A673 (cell line): ENCODE measurements around the gene MAOA. TPM values are rescaled to one million over a fixed set of nuclear protein-coding genes. Genes with fewer than 3 reads are reported as not detected.

ENCODE experiments used
- BruUV-seq: library from RNA; stranded (reverse); fragments of 400-500 nt; replicated peaks from 2 replicates; lab custom pipeline; 2021; lab: Mats Ljungman, UMichigan
- CTCF ChIA-PET: fragments of 300-600 bp; sonication (Branson Sonifier 250); formaldehyde crosslinking; loops from one replicate; lab custom pipeline; 2022; ENCODE audit warnings: antibody characterized with exemption; lab: Charles Lee
- POLR2A ChIA-PET: fragments of 300-600 bp; sonication (Branson Sonifier 250); formaldehyde crosslinking; loops from one replicate; lab custom pipeline; 2022; ENCODE audit warnings: antibody characterized with exemption; ENCODE audit not compliant: low non-redundant PET; lab: Charles Lee
- DNase-seq: peaks from one replicate; pipeline ENCODE4 v3.0.0-alpha.2; 2015; ENCODE audit warnings: low spot score
- H3K27ac ChIP-seq: fragments of 200-600 bp; sonication (generic); 2 replicates; pipeline ENCODE4 v1.5.1; 2016; ENCODE audit warnings: mixed run types, low read depth, mild to moderate bottlenecking, mixed read lengths, antibody characterized with exemption, low read length; ENCODE audit not compliant: poor library complexity, severe bottlenecking
- H3K27me3 ChIP-seq: fragments of 200-600 bp; sonication (generic); replicated peaks from 2 replicates; pipeline ENCODE4 v1.6.1; 2017; ENCODE audit warnings: mixed run types, low read depth, mild to moderate bottlenecking, mixed read lengths, antibody characterized with exemption, low read length; ENCODE audit not compliant: insufficient read depth, poor library complexity
- H3K36me3 ChIP-seq: fragments of 200-600 bp; sonication (generic); 2 replicates; pipeline ENCODE4 v1.6.1; 2016; ENCODE audit warnings: mixed run types, mild to moderate bottlenecking, mixed read lengths, antibody characterized with exemption, low read length; ENCODE audit not compliant: insufficient read depth, poor library complexity, severe bottlenecking
- H3K4me1 ChIP-seq: fragments of 200-600 bp; sonication (generic); 2 replicates; pipeline ENCODE4 v1.6.1; 2017; ENCODE audit warnings: mixed run types, mild to moderate bottlenecking, mixed read lengths, antibody characterized with exemption, low read length; ENCODE audit not compliant: insufficient read depth, poor library complexity, severe bottlenecking
- H3K4me3 ChIP-seq: fragments of 200-600 bp; sonication (generic); 2 replicates; pipeline ENCODE4 v1.5.1; 2016; ENCODE audit warnings: low read depth, mixed run types, mild to moderate bottlenecking, mixed read lengths, low read length; ENCODE audit not compliant: poor library complexity, severe bottlenecking
- H3K9me3 ChIP-seq: fragments of 200-600 bp; sonication (generic); 2 replicates; pipeline ENCODE4 v1.6.1; 2016; ENCODE audit warnings: mixed run types, low read depth, mild to moderate bottlenecking, mixed read lengths, antibody characterized with exemption, low read length; ENCODE audit not compliant: poor library complexity, severe bottlenecking
- CTCF ChIP-seq: fragments of 300-800, 200-600 bp; sonication (generic); conservative IDR thresholded peaks from 2 replicates; pipeline ENCODE4 v1.5.1; 2017; ENCODE audit warnings: low read depth, mild to moderate bottlenecking, antibody characterized with exemption, low read length, moderate library complexity, mixed read lengths
- EZH2 ChIP-seq: fragments of 200-600 bp; sonication (generic); IDR thresholded peaks from 2 replicates; pipeline ENCODE4 v1.6.1; 2017; ENCODE audit warnings: borderline replicate concordance, low read depth, mild to moderate bottlenecking, mixed read lengths, antibody characterized with exemption, low read length; ENCODE audit not compliant: poor library complexity, severe bottlenecking
- intact Hi-C: fragments of 100-400 bp; cut with micrococcal nuclease; formaldehyde crosslinking; loops from one replicate; pipeline ENCODE4 v1.10.0; 2022; ENCODE audit not compliant: unreplicated experiment
- total RNA-seq: library from RNA; stranded (reverse); gene quantifications from 2 replicates; pipeline ENCODE4 v1.2.3, GENCODE V29; 2021

MAOA gene
- total RNA-seq, 1 experiment from 2014 or later, result 6.1 TPM

GRCh38 chrX:43745938-43746721, 90.0 kb downstream of the MAOA start:
- intact Hi-C loops, result loop anchor here (10.0 kb wide), 1 partner anchor 1961 kb away; no protein-coding TSS in a partner anchor
- no peaks in the 10 kb centered on the region for H3K9me3 ChIP-seq
- no peaks in the 10 kb centered on the region for H3K27me3 ChIP-seq
- TF ChIP-seq CTCF (no peak), EZH2 (no peak)
- no TSS peak for BruUV-seq
- H3K36me3 ChIP-seq, result no peaks in the 10 kb centered on the region
- no peak overlapping the region for H3K27ac ChIP-seq
- H3K4me1 ChIP-seq, result no peaks in the 10 kb centered on the region
- ChIA-PET POLR2A (no interaction called here), CTCF (no interaction called here)
- no peak overlapping the region for H3K4me3 ChIP-seq
- DNase-seq, result no peak

GRCh38 chrX:43747476-43747875, 91.4 kb downstream of the MAOA start:
- no peak overlapping the region for H3K27ac ChIP-seq
- POLR2A ChIA-PET, result no interaction called here
- BruUV-seq, result no TSS peak
- CTCF ChIA-PET, result no interaction called here
- intact Hi-C loops, result loop anchor here (10.0 kb wide), 1 partner anchor 1963 kb away; no protein-coding TSS in a partner anchor
- no peaks in the 10 kb centered on the region for H3K4me1 ChIP-seq
- no peaks in the 10 kb centered on the region for H3K9me3 ChIP-seq
- TF ChIP-seq EZH2, result no peak
- TF ChIP-seq CTCF, result no peak
- no peaks in the 10 kb centered on the region for H3K27me3 ChIP-seq
- no peak for DNase-seq
- H3K36me3 ChIP-seq, result no peaks in the 10 kb centered on the region
- no peak overlapping the region for H3K4me3 ChIP-seq

- no TSS peak for BruUV-seq
- no peak overlapping the region for H3K4me3 ChIP-seq
- H3K4me1 ChIP-seq, result no peaks in the 10 kb centered on the region
- ChIA-PET CTCF (interaction anchor here (0.6 to 1.5 kb wide), 2 partner anchors 114 to 191 kb away, joined by 3 to 9 read pairs; no protein-coding TSS in a partner anchor), POLR2A (no interaction called here)
- no peaks in the 10 kb centered on the region for H3K36me3 ChIP-seq
- peak; percentile 82 for DNase-seq
- no peak overlapping the region for H3K27ac ChIP-seq
- TF ChIP-seq CTCF (peak; percentile 69), EZH2 (no peak)
- no peaks in the 10 kb centered on the region for H3K9me3 ChIP-seq
- intact Hi-C loops, result loop anchor here (1.0 to 5.0 kb wide), 2 partner anchors 191 to 403 kb away; no protein-coding TSS in a partner anchor
- H3K27me3 ChIP-seq, result no peaks in the 10 kb centered on the region
These were observed 94.2 kb downstream of the MAOA start for GRCh38 chrX:43750248-43750676.
